ENCODE measurements around the gene FTHL17.

DNA sequence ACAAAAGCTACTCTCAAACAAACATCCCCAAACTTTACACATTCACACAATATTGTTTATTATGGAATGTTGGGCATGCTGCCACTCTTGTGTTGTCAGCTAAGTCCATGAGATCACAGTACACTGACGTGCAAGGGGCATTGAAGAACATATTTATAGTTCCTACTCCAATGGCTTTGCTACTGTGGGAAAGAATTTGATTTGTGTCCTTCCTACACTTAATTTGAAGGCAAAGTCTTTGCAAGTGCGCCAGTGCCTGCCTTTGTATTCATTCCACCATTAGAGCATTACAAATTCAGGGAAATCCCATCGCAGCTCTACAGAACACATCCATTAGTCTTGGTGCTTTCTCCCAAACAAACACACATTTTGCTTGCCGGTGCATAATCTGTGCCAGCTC is 45.4 kb upstream of the FTHL17 start:
- TF ChIP-seq EZH2 (IDR thresholded peaks at IDR 0.05; ENCODE audit: insufficient read depth, poor library complexity, severe bottlenecking), result no peak
- TF ChIP-seq EZH2phosphoT487 (IDR thresholded peaks at IDR 0.05; ENCODE audit: insufficient read depth, low read depth), result no peak
